ENCODE results near the gene NUP210.

DNA sequence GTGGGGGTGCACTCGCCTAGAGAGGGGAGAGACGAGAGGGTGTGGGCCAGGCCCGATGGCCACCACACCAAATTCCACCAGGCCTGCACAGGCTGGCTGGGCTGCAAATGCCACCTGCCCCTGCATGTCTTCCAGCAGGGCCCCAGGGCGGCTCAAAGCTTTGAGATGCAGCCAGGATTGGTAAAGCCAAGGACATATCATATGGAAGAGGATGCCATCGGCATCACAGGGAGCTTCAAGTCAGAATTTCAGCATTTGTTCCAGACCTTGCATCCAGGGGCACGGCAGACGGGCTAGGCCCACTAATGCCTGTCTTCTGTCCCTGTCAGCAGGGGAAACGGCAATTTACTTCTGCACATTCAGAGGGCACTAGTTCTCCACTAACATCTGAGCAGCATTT is 97.8 kb downstream of the NUP210 start:
- TF ChIP-seq POLR2A (IDR thresholded peaks at IDR 0.05; ENCODE audit: low read depth, low read length) (no peak), TAF1 (IDR thresholded peaks at IDR 0.05; ENCODE audit: borderline replicate concordance, low read depth, low read length) (no peak)

Measured in GM12892 (cell line).